NCI-H748 (cell line): ENCODE results near the gene CERS6.
A peak's percentile ranks its signal among the peaks of the same experiment; 100 is the strongest.

Source experiments
- DNase-seq: peaks from one replicate; lab custom pipeline; 2025; ENCODE audit not compliant: unreplicated experiment; lab: John Stamatoyannopoulos, UW

Gene CERS6

DNA sequence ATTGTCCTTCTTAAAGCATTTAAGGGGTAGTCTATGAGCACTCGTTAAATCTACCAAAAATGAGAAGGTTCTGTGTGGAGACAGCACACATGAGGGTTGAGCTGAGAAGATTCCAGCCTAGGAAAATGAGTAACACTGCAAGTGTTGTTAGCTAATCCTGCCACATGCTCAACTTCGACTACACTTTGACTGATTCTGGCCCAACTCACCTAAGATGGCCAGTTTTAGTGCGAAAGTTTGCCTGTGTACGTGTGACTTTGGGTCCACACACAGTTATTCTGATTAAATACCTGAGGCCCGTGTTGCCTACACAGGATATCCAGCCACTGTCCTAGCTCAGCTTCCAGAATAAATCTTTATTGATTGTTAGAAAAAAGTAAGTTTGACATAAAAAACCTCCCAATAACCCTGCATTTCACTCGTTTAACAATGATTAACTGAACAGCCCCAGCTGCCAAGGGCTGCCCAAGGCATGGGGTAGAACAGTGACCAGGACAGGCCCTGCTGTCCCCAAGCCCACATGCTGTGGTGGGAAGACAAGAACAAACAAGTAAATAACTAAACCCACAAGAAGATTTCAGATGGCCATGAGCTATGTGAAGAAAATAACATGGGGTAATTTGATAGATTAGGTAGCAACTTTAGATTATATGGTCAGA, 14.7 kb upstream of the CERS6 start:
- no peak for DNase-seq

DNA sequence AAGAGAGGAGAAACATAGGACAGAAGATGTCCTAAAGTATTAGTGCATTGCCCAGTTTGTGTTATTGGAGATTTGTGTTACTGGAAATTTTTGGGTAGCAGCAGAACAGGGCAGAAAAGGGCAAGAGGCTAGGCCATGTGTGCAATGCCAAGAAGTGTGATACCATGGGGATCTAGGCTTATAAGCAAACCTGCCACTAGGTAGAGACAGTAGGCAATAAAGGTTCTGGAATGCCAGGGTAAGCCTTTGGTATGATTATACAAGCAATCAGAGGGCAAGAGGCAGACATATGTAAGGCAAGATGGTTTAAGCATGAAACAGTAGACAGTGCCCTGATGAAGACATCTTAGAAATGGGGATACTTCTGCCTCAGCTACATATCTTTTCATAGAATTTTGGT, 12.3 kb upstream of the CERS6 start:
- DNase-seq = no peak

DNA sequence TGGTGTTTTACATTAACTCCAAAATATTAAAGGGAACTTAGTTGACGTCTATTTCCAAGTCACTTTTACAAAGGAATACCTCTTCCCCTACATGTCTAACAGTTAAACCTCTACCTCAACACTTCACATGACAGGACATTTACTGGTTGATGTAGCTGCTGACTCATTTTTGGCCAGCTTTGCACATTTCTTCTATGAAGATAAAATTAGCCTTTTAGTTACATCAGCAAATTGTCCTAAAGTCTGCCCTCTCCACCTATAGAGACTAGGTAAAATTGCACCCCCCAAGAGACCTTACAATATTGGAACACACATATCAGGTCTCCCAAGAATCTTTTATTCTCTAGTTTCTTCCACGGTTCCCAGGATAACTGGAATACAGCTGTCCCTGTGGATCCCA, 10.1 kb upstream of the CERS6 start:
- no peak for DNase-seq

DNA sequence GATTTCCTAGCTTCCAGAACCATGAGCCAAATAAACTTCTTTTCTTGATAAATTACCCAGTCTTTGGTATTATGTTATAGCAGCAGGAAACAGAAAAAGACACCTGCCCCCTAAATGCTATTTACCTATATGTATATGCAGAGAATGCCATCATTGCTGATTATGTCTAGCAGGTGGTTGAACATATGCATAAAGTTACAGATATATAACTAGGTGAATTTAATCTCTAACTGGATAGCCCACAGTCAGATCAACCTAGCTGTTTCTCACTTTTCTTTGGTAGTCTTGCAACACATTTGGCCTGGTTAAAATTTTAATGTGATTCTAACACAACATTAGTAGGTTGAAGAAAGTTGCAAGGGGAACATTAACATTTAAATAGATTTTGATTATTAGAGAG, 7.1 kb upstream of the CERS6 start:
- DNase-seq = no peak

DNA sequence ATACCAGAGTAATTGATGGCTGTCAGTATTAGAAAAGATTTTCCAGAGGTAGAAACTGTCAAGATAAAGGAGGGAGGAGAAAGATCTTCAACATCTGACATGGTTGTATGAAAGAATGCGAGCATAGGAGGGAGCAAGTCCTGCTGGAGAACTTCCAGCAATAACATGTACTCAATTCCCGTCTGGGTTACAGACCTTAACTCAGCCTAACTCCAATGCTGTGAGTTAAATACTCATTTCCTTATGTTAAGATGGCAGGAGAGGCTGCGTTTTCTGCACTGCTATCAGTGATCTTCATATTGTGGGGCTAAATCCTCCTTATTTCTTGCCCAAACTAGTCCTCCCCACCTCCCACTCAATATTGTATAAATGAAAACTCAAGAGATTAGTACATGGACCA, 6.7 kb upstream of the CERS6 start:
- no peak for DNase-seq

DNA sequence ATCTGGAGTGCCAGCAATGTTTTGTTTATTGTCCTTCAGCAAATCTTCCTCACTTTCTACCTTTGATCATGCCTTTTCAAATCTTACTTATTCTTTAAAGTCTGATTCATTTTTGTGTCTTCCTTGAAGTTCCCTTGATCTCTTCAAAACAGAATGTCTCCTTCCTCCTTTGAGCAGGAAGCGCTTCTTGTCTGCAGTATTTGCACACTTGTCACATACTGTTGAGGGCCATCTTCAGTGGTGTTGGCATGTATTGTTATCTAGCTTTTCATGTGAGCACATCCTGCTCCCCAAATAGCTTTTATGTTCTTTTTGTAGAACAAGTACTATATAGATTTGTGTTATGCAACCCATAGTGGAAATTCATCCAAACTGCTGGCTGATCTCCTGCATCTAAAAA, 5.9 kb upstream of the CERS6 start:
- DNase-seq = no peak

DNA sequence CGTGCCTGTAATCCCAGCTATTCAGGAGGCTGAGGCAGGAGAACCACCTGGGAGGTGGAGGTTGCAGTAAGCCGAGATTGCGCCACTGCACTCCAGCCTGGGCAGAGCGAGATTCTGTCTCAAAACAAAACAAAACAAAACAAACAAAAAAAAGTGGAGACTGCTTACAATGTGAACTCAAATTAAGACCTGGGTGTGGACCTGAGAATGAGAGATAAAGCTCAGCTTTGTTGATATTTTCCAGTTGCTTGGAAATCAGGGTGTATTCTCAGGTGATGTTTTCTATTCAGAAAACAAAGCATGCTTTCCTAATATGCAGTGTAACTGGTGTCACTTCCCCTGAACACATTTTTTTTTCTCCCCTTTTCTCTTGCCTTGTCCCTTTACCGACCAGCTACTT, 5.3 kb upstream of the CERS6 start:
- peak; percentile 58 for DNase-seq

DNA sequence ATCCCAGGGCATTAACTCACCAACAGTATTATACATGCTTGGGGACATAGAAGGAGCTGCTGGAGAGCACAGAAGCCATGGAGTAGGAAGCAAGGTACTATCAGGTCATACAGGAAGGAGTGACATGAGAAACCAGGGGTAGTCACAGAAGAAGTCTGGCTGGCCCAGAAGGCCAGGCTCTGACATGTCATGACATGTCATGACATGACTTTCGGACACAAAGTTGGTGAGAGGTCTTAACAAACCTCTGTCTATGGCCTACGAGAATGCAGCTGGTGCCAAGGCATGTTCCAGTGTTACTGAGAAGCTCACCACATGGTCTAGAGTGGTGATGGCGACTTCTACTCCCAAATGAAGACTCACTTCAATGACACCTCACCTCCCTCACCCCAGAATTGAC, 3.3 kb upstream of the CERS6 start:
- DNase-seq = no peak

DNA sequence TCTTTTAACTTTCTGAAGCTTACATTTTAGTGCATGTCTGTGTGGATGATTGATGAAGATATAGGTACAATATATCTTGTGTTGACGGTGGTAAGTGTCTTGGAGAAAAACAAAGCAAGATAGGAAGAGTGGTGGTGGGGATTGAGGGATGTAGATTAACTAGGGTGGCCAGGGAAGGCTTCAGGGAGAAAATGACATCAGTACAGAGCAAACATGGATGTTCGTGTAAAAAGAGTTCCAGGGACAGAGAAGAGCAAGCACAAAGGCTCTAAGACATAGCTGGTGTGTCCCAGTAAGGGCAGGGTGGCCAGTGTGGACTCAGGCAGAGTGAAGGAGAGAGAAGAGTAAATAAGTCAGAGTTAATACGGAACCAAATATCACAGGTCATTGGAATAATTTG, 2.7 kb upstream of the CERS6 start:
- no peak for DNase-seq

DNA sequence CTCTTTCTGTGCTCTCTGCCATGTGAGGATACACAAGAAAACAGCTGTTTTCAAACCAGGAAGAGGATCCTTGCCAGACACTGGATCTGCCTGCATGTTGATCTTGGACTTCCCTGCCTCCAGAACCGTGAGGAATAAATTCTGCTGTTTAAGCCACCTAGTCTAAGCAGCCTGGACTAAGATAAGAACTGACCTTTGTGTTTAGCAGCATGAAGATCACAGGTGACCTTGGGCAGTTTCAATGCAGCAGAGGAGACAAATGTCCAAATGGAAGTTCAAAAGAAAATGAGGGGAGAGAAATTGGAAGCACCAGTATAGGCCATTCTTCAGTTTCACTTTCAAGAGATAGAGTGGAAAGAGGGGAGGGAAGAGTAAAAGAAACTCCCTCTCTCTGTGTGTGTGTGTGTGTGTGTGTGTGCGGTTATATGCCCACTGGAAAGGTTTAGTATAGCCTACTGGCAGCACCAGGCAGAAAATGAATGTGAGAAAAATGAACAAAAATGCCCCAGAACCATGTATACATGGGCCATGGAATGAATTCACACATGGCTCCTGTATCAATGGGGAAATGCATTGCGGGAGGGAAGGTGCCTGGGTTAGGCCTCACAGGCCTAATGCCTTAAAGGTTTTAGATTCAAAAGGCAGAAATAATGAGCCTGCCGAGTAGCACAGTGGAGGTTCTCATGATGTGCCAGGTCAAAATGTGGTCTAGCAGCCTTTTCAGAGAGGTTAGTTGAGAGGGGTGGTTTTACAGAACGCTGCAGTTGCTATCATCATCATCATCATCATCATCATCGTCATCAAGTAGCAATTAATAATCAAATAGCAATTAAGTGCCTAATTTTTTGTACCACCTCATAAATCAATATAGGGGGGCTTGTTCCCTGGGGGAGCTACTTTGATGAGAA, 1.1 kb upstream of the CERS6 start:
- no peak for DNase-seq

DNA sequence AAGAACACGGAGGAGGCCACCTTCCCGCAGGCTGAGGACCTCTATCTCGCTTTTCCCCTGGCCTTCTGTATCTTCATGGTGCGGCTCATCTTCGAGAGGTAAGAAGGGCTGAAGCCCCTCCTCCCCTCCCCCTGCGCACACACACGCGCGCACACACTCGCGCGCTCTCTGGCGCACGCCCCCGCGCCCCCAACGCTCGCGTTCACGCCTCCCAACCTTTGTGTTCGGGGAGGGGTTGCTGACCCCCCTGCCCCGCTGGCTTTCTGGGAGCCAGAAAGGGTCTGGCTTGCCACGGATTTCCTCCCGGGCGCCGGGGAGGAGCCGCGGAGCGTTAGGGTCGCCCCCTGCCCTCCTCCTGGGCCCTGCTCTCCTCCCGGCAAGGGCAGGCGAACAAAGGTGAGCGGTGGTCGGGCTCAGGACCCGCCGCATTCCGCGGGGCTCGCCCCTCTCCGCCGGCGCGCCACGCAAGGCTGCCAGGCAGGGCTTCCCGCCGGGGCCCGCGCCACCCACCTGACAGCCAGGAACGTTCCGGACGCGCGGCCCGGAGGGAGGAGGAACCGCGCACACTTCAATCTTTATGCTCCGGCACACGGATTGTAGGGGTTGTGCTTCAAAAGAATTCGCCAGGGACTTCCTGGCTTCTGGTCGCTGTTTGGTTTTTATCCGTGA, 583 bp downstream of the CERS6 start:
- DNase-seq = peak; percentile 84

DNA sequence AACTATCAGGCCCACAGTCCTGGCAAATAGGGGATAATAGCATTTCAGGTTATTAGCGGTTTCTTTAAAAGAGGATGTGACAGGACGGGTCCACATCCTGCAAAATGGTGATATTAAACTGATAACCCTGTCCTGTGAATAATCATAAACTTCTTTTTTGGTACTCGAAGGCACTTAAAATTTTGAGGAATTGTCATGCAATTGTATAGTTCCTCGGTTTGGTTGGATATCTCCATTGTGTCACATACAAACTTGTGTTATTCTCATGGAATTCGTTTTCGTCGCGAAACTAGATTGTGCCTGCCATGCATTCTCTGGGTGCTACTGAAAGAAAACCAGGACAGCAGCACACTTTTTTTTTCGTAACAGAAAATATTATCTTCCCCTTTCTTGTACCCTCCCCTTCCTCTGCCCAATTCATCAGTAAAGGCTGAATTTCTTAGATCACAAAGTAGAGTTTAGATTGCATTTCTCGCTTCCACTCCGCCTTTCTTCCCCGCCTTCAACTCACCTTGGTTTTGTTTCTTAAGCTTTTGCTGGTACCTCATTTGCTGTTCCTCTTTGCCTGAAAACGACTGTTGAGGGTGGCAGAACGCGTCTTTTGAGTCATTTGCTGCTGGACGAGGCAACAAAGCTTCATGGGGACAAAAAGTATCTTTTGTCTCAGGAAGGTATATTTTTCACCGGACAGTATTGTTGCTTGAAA, 1.3 kb downstream of the CERS6 start:
- peak; percentile 36 for DNase-seq

DNA sequence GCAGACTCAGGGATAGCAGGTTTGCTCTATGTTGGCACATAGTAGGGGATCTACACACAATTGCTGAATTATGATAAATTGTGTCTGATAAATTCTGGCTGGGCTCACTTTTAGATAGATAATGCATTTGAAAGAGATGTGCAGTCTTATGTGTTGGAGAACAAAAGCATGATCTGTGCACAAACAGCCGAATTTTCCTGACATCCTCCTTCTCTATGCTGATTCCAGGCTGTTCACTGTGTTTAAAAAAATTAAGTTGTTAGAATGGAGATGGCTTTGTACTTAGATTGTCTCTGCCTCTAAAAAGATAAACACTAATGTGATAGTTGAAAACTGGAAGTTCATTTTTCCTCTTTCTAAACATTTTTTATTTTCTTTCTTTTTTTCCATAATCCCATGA, 2.1 kb downstream of the CERS6 start:
- no peak for DNase-seq

DNA sequence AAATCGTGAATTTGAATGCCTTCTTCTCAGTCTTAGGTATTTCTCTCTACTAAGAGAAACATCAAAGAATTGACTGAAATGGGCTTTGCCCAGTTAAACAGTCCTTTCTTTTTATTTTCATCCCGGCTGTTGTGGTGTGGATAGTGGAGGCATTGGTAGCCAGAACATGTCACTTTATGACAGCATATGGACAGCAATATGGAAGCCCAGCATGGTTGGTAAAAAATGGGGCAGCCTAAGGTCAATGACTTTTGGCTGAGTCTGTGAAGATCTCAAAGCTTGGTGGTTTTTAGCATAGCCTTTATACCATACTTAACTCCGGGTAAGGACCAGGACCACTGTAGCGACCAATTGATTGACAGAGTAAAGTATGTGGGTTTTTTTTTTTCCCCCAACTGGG, 3.2 kb downstream of the CERS6 start:
- no peak for DNase-seq

DNA sequence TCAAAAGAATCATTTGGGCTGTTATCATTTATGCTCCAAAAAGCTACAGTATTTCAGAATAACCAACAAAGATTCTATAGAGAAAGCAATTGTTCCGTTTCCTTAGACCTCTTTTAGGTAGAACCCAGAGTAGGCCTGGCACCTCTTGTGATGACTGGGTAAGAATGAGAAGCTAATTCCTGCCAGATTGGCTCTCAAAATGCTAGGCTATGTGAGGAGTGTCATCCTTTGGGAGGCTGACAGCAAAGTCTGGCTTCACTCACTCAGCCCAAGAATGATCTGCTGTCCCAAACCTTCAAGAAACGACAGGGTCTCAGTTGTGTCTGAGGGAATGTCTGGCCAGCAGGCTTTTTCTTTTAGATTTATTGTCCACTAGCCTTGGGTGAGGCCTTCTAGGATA, 4.5 kb downstream of the CERS6 start:
- DNase-seq = no peak

DNA sequence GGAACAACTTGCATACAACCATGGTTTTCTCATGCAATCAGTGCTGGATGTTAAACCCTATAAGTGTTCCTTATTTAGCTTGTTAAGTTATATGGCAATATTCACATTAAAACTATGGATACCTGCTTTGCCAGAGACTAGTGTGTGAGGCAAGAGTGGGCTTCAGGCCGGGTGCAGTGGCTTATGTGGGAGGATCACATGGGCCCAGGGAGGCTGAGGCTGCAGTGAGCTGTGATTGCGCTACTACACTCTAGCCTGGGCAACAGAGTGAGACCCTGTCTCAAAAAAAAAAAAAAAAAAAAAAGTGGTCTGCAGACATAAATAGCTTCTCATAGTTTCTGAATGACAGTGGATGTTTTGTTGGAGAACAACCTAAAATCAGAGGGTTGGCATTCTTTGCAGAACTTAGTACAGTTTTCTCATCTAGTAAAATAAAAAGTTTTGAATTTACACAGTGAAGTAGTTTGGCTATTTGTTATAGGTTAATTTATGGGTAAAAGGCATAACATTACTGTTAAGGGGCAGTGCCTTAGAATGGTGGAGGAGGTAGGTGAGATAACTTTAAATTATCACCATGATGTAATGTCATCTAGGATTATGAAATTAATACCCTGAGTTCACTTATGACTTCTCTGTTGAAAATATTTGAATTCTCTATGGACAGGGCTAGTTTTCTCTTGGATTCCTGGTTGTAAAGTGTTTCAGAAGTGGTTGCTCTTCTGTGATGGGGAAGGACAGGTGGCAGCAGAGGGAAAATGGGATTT, 5.3 kb downstream of the CERS6 start:
- DNase-seq = no peak

DNA sequence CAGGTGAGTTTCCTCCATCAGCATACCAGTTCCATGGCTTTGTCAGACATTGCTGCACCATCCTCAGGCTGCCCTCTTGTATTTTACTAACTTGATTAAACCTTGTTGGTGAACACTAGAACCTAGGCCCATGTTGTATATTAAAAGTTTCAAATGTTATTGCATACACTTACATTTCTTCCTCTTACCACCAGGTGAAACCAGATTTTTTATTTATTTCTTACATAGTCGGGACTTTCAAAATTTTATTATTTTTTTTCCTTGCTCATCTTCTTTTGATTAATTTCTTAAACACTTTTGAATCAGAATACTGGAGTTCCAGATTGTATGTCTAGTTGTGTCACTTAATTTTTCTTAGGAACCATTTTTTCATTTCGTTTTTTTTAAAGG, 5.9 kb downstream of the CERS6 start:
- no peak for DNase-seq

DNA sequence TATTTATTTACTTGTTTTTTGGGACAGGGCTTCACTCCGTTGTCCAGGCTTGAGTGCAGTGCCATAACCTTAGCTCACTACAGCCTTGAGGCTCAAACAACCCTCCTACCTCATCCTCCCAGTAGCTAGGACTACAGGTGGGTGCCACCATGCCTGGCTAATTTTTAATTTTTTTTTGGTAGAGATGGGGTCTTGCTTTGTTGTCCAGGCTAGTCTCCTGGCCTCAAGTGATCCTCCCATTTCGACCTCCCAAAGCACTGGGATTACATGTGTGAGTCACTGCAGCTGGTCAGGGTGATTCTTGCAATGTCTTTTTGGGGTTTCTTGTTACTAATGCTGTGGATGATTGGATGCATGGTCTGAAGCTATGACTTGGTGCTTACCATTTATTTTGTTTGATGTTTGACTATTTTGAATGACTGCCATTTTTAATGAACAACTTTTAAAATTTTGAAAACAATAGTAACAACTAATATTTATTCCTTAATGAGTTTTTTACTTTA, 6.5 kb downstream of the CERS6 start:
- no peak for DNase-seq

DNA sequence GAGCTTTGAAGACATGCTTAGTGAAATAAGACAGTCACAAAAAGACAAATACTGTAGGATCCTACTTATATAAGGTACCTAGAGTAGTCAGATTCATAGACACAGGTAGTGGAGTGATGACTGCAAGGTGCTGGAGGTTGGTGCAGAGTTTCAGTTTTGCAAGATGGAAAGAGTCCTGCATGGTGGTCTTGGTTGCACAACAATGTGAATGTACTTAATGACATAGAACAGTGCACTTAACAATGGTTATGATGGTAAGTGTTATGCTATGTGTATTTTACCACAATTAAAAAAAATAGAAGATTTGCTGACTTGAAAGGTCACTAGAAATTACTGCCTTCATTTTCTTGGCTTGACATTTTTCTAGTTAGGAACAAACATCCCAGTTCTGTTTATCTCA, 9.5 kb downstream of the CERS6 start:
- no peak for DNase-seq

DNA sequence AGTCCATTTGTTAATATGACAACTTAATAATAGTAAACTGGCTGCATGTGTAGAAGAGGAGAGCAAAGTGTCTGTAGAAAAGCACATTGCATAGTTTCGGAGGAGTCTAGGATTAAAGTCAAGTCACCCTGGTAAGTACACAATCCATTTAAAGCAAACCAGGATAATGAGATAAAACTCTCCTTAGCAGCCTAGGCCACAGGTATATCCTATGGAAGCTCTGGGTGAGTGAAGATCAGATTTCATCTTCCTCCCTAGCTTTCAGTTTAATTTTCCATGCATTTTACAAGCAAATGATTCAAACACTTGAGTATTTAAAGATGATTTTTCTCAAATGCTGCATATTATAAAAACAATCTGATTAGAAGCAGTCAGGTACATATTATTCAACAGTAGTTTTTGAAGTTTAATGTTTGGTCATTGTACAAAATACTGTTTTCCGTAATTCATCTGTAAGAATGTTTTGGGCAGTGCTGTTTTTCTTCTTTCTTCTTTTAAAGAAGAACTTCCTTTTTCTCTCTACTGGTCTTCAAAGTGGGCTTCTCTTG, 10.2 kb downstream of the CERS6 start:
- no peak for DNase-seq
